Cardiac muscle cell (in vitro differentiated cells and primary cell): ENCODE results near the gene INSR. TPM values are rescaled to one million over a fixed set of nuclear protein-coding genes. Genes with fewer than 3 reads are reported as not detected.

ENCODE experiments used
- DNase-seq, 2 donors: peaks; one replicate each; pipeline versions ENCODE4 v3.0.0 to v3.0.0-alpha.2; 2010 to 2017; ENCODE audit warnings: low read depth in 1 of 2, low spot score in 1 of 2
- H3K27ac ChIP-seq: fragments of 200-600 bp; sonication (generic); 2 replicates; pipeline ENCODE4 v1.5.1; 2016
- H3K27me3 ChIP-seq: fragments of 200-600 bp; sonication (generic); 2 replicates; pipeline ENCODE4 v1.6.0; 2016; ENCODE audit warnings: control low read depth
- H3K36me3 ChIP-seq: fragments of 200-600 bp; sonication (generic); 2 replicates; pipeline ENCODE4 v1.5.1; 2016; ENCODE audit warnings: control low read depth
- H3K4me1 ChIP-seq: fragments of 200-600 bp; sonication (generic); 2 replicates; pipeline ENCODE4 v1.8.1; 2017; ENCODE audit warnings: low read depth, mild to moderate bottlenecking, mixed run types
- H3K4me3 ChIP-seq: fragments of 200-600 bp; sonication (generic); 2 replicates; pipeline ENCODE4 v1.5.1; 2016; ENCODE audit warnings: mild to moderate bottlenecking
- H3K9me3 ChIP-seq: fragments of 200-600 bp; sonication (generic); 2 replicates; pipeline ENCODE4 v1.5.1; 2017; ENCODE audit warnings: low read depth, mild to moderate bottlenecking, control low read depth
- CTCF ChIP-seq: IDR thresholded peaks from 2 replicates; pipeline ENCODE4 v1.5.1; 2012; ENCODE audit warnings: low read depth, mild to moderate bottlenecking, low read length
- polyA plus RNA-seq: library from polyadenylated mRNA; unstranded; fragments of >200 nt; fragmentation: Nextera tagmentation; extraction: Ambion mirVana; gene quantifications from 2 replicates; pipeline ENCODE4 v1.2.1, GENCODE V29; 2016
- total RNA-seq: library from RNA; depleted of rRNA; stranded (reverse); fragments of >200 nt; gene quantifications from 2 replicates; pipeline ENCODE4 v1.2.3, GENCODE V29; 2016

The INSR gene
- total and polyA plus RNA-seq, 2 experiments from 2014 or later: 7.0 to 34.9 TPM

DNA sequence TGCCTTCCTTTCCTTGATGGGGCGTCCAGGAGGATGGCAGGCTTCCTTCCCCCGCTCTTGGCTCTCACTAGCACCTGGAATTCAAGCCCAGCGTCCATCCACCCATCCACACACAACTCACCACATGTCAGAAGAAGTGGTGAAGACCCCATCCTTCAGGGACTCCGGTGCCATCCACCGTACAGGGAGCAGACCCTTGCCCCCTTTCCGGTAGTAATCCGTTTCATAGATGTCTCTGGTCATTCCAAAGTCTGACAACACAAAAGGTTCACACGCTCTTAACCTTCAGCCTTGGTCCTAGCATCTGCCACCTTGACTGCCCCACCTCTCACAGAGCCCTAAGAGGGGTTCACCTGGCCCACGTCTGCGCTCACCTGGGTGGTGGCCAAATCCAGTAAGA, 173.7 kb downstream of the INSR start:
- Histone ChIP-seq H3K36me3 (peaks cover 16% of the 10 kb centered on the region), H3K9me3 (no peaks in the 10 kb centered on the region), H3K27me3 (no peaks in the 10 kb centered on the region), H3K27ac (no peak overlapping the region), H3K4me3 (no peak overlapping the region), H3K4me1 (no peaks in the 10 kb centered on the region)
- no peak for DNase-seq
- no peak for TF ChIP-seq CTCF

- TF ChIP-seq CTCF: no peak
- Histone ChIP-seq H3K4me3 (no peak overlapping the region), H3K4me1 (no peaks in the 10 kb centered on the region), H3K27me3 (no peaks in the 10 kb centered on the region), H3K9me3 (no peaks in the 10 kb centered on the region), H3K27ac (no peak overlapping the region), H3K36me3 (peaks cover 14% of the 10 kb centered on the region)
- no peak for DNase-seq
These were observed 174.6 kb downstream of the INSR start for GRCh38 chr19:7119582-7119981.

DNA sequence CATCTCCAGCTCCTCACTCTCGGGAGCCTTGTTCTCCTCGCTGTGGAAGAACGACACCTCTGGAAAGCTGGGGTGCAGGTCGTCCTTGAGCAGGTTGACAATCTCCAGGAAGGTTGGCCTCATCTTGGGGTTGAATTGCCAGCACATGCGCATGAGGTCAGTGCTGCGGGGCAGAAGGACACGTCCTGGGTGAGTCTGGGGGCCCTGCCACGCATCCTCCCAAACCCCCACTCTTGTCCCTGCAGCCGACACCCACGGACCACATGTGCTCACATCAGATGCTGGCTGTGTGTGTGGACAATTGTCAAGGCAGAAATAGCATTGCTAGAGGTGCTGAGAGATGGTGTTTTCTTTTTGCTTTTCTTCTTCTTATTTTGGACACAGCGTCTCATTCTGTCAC, 177.0 kb downstream of the INSR start:
- Histone ChIP-seq H3K4me3 (no peak overlapping the region), H3K27ac (no peak overlapping the region), H3K4me1 (no peaks in the 10 kb centered on the region), H3K36me3 (peaks cover 14% of the 10 kb centered on the region), H3K27me3 (no peaks in the 10 kb centered on the region), H3K9me3 (no peaks in the 10 kb centered on the region)
- DNase-seq: no peak
- TF ChIP-seq CTCF: no peak

- Histone ChIP-seq H3K36me3 (peaks cover 9% of the 10 kb centered on the region), H3K27me3 (no peaks in the 10 kb centered on the region), H3K27ac (no peak overlapping the region), H3K4me3 (no peak overlapping the region), H3K9me3 (no peaks in the 10 kb centered on the region), H3K4me1 (no peaks in the 10 kb centered on the region)
- no peak for TF ChIP-seq CTCF
- DNase-seq: no peak
These were observed 178.5 kb downstream of the INSR start for GRCh38 chr19:7115721-7116120.

DNA sequence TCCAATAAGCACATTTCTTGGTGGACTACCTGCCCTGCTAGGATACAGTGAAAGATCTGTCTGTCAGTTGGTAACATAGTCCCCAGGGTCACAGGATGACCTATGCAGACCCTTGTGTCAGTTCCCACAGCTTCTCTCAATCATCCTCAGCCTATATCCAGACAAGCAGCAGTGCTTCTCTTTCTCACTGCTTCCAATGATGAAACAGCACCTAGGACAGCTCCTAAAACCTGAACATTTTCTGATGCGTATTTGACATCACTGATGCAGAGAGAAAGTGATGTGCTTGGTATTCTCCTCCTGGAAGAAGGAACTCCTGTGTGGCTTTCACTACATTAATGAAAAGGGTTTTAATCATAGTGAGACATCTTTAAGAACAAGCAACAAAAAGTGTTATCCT, 181.0 kb downstream of the INSR start:
- H3K36me3 ChIP-seq: no peaks in the 10 kb centered on the region
- H3K4me3 ChIP-seq: no peak overlapping the region
- H3K9me3 ChIP-seq: no peaks in the 10 kb centered on the region
- no peak for TF ChIP-seq CTCF
- DNase-seq: no peak
- H3K27ac ChIP-seq: no peak overlapping the region
- H3K27me3 ChIP-seq: no peaks in the 10 kb centered on the region
- H3K4me1 ChIP-seq: no peaks in the 10 kb centered on the region

GRCh38 chr19:7112675-7113074, 181.5 kb downstream of the INSR start:
- Histone ChIP-seq H3K36me3 (no peaks in the 10 kb centered on the region), H3K9me3 (no peaks in the 10 kb centered on the region), H3K4me1 (no peaks in the 10 kb centered on the region), H3K27ac (no peak overlapping the region), H3K4me3 (no peak overlapping the region), H3K27me3 (no peaks in the 10 kb centered on the region)
- TF ChIP-seq CTCF: no peak
- DNase-seq: no peak
